ENCODE results near the gene GPS2. TPM values are rescaled to one million over a fixed set of nuclear protein-coding genes. Genes with fewer than 3 reads are reported as not detected.
A peak's percentile ranks its signal among the peaks of the same experiment; 100 is the strongest.

GPS2 gene
- total and polyA plus RNA-seq, 2 donors (not counting 1 experiment from before 2014, with no cell fraction given) = 137 to 225 TPM

DNA sequence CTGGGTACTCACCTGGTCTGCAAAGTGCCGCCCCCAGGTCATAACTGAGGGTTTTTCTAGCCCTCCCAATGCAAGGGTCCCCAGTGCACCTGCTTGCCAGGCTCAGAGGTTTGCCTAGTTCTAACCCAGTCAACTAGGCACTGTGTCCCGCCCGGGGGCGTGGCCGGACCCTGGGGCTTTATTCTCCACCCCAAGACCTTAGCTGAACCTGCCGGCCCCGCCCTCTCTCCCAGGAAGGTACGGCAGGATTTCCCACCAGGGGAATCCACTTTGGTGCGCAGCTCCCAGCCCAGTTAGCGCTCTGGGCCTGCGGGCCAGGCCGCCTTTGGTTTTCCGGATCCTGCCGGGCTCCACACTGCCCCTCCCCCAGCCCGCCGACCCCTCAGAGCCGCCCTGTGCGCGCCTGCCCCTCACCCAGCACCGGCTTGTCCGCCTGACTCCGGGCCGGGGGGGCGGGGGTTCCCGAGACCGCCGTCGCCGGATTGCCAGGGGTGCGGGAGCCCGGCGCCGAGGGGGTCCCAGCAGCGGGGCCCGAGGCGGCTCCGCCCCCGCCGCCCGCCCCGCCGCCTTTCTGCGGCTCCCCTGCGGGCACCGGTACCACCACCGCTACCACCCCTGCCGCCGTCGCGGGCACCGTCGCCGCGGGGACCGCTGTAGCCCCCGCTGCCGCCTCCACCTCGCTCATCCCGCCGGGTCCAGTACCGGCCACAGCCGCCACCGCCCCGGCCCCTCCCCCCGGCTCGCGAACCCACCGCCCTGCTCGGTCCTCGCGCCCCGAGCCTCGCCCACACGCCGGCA, 21.1 kb downstream of the GPS2 start:
- H3K4me3 ChIP-seq (ENCODE audit: control extremely low read depth in 1 of 5, extremely low read depth in 1 of 5, insufficient read depth in 1 of 5, low read depth in 2 of 5, low read length in 4 of 5) = peak overlapping the region in 2 of 5 experiments; percentile 15 to 54
- 9% methylated on average over 75 of the region's 75 CpGs for WGBS (ENCODE audit: insufficient coverage)

More for the DNA sequence above, 21.1 kb downstream of the GPS2 start:
- TF ChIP-seq, protein P1, sequence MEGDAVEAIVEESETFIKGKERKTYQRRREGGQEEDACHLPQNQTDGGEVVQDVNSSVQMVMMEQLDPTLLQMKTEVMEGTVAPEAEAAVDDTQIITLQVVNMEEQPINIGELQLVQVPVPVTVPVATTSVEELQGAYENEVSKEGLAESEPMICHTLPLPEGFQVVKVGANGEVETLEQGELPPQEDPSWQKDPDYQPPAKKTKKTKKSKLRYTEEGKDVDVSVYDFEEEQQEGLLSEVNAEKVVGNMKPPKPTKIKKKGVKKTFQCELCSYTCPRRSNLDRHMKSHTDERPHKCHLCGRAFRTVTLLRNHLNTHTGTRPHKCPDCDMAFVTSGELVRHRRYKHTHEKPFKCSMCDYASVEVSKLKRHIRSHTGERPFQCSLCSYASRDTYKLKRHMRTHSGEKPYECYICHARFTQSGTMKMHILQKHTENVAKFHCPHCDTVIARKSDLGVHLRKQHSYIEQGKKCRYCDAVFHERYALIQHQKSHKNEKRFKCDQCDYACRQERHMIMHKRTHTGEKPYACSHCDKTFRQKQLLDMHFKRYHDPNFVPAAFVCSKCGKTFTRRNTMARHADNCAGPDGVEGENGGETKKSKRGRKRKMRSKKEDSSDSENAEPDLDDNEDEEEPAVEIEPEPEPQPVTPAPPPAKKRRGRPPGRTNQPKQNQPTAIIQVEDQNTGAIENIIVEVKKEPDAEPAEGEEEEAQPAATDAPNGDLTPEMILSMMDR (IDR thresholded peaks at IDR 0.05) = no peak
- peak; percentile 84 for TF ChIP-seq EZH2 (IDR thresholded peaks at IDR 0.05; ENCODE audit: borderline replicate concordance, insufficient read depth, low read depth, low read length, poor library complexity, severe bottlenecking)
- ATAC-seq (ENCODE audit: low read depth) = no peak
- H3K9ac ChIP-seq (ENCODE audit: low read length) = peak overlapping the region; percentile 58
- peak overlapping the region; percentile 92 for H3K4me2 ChIP-seq (replicated peaks; ENCODE audit: low read depth, low read length, poor library complexity, severe bottlenecking)
- H3K9me3 ChIP-seq (ENCODE audit: control extremely low read depth in 1 of 3, control insufficient read depth in 2 of 3, insufficient read depth in 1 of 3, low read length in 2 of 3) = peaks cover 0 to 7% (median 0%) of the 10 kb centered on the region in 3 donors
- H3K4me1 Mint-ChIP-seq = peaks cover 22% of the 10 kb centered on the region
- H3K27ac Mint-ChIP-seq = no peak overlapping the region
- POLR2A ChIA-PET = interaction anchor here (0.7 to 1.4 kb wide), 2 partner anchors 13 to 74 kb away, joined by 4 to 7 read pairs; partner anchors contain the start of gene SLC2A4
- CTCF ChIA-PET = interaction anchor here (1.2 kb wide), 1 partner anchor 35 kb away, joined by 3 read pairs; no protein-coding TSS in a partner anchor
- H3K27me3 ChIP-seq (replicated peaks in 1 of 4; ENCODE audit: control extremely low read depth in 1 of 4, control insufficient read depth in 3 of 4, insufficient read depth in 4 of 4, low read length in 3 of 4) = peaks cover 0 to 57% (median 15%) of the 10 kb centered on the region in 4 experiments
- no peaks in the 10 kb centered on the region for H3K79me2 ChIP-seq (ENCODE audit: control insufficient read depth, insufficient read depth, low read length)
- peak; percentile 50 for DNase-seq
- intact Hi-C loops (cut with micrococcal nuclease) = loop anchor here (10.0 kb wide), 1 partner anchor 159 kb away; no protein-coding TSS in a partner anchor
- no peaks in the 10 kb centered on the region for H3K36me3 ChIP-seq (replicated peaks in 1 of 2; ENCODE audit: control extremely low read depth in 1 of 2, control insufficient read depth in 1 of 2, extremely low read depth in 1 of 2, insufficient read depth in 2 of 2, low read length in 1 of 2)
- H3K4me1 ChIP-seq (ENCODE audit: control insufficient read depth in 2 of 2, insufficient read depth in 2 of 2, low read length in 2 of 2) = peaks cover 28 to 30% of the 10 kb centered on the region in 2 donors
- H3K27me3 Mint-ChIP-seq = peaks cover 37% of the 10 kb centered on the region
- H3K27ac ChIP-seq (ENCODE audit: low read length in 2 of 2) = no peak overlapping the region
- H3K9me3 Mint-ChIP-seq (ENCODE audit: insufficient read depth) = no peaks in the 10 kb centered on the region
- peak overlapping the region; percentile 32 for H2AFZ ChIP-seq (ENCODE audit: insufficient read depth, low read depth, low read length, poor library complexity, severe bottlenecking)
- H3K4me3 Mint-ChIP-seq = peak overlapping the region; percentile 77
- no peaks in the 10 kb centered on the region for H4K20me1 ChIP-seq (ENCODE audit: control insufficient read depth, insufficient read depth, low read length, poor library complexity, severe bottlenecking)
